Colon (tissue), 2 donors: Measurements from ENCODE around the gene COASY.

Experiments used
- FAIRE-seq: peaks from 2 replicates; lab custom pipeline; 2012; peaks lifted over from hg19 to GRCh38; lab: Jason Lieb, UNC
- donor health status: control.
- donor health status: control.

COASY gene

GRCh38 chr17:42561897-42562387 lies at the start of gene COASY:
TSS of gene COASY (plus strand) at chr17:42562148. CDS start at chr17:42562623, 475 bp downstream.
- no peak for FAIRE-seq

DNA sequence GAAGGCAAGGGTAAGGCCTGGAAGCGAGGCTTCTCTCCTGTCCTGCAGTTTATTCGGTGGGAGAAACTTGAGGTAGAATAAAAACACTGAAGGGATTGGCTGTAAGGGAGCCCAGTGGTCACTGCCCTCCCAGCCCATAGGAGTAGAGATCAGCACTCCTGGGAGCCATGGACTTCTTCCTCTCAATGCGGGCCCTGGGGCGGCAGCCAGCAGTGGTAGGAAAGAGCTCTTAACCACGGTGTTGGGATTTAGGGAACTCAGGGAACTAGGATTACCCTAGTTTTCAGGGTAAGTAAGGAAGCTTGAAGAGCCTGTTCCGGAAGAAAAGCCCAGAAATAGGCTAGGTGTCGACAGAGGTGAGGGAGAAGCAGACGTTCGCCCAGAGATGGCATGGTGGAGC lies 49.7 kb upstream of the COASY start:
- no peak for FAIRE-seq

DNA sequence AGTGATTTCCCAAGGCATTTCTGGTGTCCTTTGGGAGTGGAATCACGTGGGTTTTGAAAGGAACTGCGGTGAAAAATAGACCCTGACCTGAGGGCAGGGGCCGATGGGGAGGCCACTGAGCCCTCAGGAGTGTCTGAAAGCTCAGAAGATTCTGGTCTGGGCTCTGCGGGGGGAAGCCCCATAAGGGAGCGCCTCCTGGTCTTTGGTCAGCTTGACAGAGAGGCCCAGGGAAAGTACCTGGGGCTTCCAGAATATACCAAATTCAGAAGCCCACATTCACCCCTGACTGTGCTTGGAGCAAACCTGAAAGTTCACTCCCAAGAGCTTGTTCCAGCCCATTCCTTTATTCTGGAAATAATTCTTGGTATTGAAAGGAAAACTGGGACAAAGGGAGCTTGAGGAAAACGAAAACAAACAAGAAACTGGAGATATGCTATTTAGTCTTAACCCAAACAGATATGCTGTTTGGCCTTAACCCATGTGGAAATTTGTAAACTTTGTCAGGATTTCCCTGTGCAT lies 49.2 kb upstream of the COASY start:
- no peak for FAIRE-seq

- FAIRE-seq, result no peak
Observed at GRCh38 chr17:42513686-42514085, 48.3 kb upstream of the COASY start.

DNA sequence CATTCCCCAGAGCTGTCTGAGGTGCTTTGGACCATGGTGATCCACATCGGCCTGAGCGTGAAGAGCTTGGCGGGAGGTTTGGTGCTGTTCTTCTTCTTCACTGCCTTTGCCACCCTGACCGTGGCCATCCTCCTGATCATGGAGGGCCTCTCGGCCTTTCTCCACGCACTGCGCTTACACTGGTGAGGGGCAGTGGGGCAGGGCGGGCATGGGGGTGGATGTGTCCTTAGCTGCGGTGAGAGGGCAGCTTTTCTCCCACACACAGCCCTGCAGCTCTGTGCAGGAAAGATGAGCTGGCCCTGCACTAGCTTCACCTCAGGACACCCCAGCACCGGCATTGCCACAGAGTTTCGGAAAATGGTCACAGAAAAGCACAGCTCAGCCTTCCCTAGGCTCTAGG lies 47.7 kb upstream of the COASY start:
- no peak for FAIRE-seq

DNA sequence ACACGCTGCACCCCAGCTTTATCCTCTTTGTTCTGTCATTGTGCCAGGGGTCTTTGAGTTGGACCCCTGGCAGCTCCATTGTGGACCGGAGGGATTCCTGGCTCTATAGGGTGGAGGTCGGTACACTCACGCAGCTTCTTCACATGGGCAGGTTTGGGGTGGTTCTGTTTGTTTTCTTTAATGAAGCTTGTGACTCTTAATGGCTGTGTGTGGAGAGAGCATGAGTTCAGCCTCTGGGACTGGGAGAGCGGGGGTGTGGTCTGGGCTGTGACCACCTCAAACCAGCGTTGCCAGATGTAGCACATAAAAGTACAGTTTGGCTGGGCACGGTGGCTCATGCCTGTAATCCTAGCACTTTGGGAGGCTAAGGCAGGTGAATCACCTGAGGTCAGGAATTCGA lies 47.1 kb upstream of the COASY start:
- FAIRE-seq, result no peak

DNA sequence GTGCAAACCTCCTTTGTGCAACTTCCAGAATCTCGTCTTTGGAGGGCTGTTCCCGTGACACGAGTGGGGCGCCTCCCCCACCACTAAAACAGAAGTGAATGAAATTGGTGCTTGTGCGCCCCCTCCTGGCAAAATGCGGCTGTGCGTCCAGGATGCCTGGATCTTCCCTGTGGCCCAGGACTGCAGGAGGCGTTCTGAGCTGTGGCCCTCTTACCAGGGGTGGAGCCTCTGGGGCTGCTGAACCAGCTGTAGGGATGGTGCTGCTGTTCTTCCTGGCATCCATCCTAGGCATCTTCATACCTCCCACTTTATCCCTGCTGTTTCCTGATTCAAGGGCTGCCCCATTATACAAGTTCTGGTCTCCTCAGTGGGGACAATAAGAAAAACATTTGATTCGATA lies 44.4 kb upstream of the COASY start:
- FAIRE-seq, result no peak

- no peak for FAIRE-seq
Observed at GRCh38 chr17:42518046-42518754, 43.7 kb upstream of the COASY start.

DNA sequence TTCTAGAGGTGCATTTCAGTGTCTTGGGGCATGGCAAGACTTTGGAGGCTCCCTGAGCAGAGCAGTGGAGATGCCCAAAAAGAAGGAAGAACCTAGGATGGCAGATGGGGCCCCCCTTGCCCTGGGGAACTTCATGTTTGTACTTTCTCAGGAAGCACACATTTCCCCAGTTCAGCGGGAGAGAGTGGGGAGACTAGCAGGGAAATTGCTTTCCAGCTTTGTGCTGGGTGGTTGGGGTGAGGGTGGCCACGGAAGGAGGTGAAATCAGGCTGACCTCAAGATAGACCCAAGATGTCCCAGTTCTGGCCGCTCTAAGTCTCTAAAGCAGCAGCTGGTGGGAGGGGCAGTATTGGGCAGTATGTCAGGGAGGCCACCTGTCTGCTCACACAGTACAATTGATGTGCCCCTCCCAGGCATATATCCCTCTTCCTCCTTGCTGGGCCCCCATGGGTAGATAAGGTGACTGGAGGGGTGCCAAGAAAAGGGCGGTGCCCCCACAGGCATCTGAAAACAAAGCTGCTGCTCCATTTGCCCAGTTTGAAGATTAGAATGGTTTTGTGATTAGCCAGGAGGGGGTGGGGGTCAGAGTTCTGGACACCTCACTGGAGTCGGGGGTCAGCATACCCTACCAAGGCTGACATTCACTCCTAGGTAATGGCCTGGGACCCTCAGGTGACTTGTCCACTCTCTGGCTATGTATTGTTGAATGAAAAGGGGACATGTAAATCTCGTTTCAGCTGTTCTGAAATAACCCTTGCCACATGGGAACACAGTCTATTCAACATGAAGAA lies 43.0 kb upstream of the COASY start:
- no peak for FAIRE-seq

- FAIRE-seq, result no peak
Observed at GRCh38 chr17:42519546-42520491, 42.1 kb upstream of the COASY start.

- no peak for FAIRE-seq
Observed at GRCh38 chr17:42520540-42520951, 41.4 kb upstream of the COASY start.

DNA sequence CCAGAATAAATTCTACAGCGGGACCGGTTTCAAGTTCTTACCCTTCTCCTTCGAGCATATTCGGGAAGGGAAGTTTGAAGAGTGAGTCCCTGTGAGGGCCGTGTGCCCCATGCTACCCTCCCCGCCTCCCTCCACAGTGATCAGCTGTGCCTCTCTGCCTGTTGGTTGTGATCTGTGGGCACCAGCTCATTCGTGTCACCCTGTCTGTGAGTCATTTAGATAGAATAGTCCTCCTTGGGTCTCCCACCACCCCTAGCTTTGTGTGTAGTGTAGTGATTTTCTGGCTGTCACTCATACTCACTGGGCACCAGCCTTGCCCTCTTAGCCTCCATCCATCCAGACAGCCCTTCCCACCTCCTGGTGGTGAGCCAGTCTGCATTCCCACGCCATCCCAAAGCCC lies 40.9 kb upstream of the COASY start:
- no peak for FAIRE-seq

GRCh38 chr17:42521666-42522262 lies 40.2 kb upstream of the COASY start:
- FAIRE-seq, result no peak

GRCh38 chr17:42522263-42522790 lies 39.6 kb upstream of the COASY start:
- FAIRE-seq, result no peak

DNA sequence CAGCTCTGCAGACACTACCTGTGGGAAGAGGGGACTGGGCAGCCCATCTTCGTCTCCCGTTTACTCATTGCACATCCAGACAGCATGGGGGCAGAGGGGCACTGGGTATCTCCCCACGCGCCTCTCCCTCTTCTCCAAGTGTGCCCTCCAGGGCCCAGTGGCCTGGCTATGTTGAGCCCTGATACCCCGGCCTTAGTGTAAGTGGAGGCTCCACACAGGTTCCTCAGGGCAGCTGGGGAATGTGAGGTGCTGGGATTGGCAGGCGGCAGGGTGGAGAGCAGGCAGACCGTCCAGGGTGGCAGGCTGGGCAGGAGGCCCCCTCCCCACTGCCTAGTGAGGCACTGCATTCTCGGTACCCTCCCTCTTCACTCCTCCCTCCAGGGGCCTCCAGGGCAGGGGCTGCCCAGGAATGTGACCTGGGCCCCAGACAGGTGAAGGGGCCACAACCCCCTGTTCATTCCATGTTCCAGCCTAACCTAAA lies 39.1 kb upstream of the COASY start:
- no peak for FAIRE-seq

- FAIRE-seq, result no peak
Observed at GRCh38 chr17:42525221-42525620, 36.7 kb upstream of the COASY start.

DNA sequence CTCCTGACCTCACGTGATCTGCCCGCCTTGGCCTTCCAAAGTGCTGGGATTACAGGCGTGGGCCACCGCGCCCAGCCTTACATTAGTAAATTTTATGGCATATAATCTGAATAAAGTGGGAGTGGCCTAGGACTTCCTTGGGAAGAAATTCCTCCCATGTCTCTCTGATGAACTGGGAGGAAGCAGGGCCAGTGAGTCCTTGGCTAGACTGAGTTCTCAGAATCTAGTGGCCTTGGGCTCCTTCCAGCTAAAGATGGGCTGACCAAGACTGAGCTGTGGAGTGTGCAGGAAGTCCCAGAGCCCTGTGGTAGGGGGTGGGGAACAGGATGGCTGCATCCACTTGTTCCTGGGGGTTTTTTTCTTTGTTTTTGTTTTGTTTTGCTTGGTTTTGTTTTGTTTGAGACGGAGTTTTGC lies 35.9 kb upstream of the COASY start:
- FAIRE-seq, result no peak

GRCh38 chr17:42527932-42528331 lies 34.0 kb upstream of the COASY start:
- no peak for FAIRE-seq

DNA sequence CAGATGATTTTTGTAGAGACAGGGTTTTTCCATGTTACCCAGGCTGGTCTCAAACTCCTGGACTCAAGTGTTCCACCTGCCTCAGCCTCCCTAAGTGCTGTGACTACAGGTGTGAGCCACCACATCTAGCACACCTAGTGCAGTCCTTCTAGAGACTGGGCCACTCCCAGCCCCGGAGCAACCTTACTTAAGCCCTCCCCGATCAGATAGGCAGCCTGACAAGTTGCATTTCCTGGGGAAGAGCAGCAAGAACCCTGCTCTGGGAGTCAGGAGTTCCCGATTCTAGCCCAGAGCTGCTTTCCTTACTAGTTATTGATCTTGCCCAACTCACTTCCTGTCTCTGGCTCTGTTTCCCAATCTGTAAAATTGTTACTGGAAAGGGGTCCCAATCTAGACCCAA lies 32.9 kb upstream of the COASY start:
- no peak for FAIRE-seq

DNA sequence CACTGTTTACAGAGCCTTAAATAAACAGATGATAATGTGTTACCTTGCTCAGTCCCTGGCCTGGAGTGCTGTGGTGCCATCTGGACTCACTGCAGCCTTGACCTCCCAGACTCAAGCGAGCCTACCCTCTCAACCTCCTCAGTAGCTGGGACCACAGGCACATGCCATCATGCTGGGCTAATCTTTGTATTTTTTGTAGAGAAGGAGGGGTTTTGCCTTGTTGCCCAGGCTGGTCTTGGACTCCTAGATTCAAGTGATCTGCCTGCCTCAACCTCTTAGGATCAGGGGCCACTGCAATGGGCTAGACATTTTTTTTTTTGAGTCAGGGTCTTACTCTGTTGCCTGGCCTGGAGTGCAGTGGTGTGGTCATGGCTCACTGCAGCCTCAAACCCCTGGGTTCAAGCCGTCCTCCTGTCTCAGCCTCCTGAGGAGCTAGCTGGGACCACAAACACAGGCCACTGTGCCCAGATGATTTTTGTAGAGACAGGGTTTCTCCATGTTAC lies 30.9 kb upstream of the COASY start:
- FAIRE-seq, result no peak
